ENCODE data around the gene LY86. TPM values are rescaled to one million over a fixed set of nuclear protein-coding genes. Genes with fewer than 3 reads are reported as not detected.

Gene LY86
- total RNA-seq, 4 donors from 2014 or later = 1.7 TPM; not detected in 3

DNA sequence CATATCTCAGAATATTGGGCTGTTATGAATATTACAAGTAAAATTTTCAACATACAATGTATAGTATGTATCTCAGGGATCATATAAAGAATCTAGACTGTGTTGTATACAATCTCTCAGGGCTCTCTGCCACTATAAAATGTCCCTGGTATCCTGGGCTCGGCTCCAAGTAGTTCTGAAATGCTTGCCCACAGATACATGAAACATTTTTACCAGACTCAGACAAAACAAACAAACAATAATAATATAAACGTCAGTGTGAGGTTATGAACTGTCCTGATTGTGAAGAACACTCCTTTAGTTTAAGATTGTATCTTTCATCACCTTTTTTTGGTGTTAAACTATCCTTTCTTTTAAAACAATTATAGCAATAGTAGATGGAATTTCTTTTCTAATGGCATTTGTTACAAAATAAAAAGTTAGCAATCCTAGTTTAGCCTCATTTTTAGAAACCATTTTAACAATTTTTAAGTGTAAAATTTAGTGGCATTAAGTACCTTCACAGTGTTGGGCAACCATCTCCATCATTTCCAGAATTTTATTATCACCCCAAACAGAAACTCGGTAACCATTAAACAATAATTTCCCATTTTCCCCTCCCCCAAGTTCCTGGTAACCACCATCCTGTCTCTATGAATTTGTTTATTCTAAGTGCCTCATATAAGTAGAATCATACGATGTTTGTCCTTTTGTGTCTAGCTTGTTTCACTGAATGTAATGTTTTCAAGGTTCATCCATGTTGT lies 17.4 kb upstream of the LY86 start:
- Histone ChIP-seq H3K4me3 (no peak overlapping the region), H3K27me3 (peaks cover 12% of the 10 kb centered on the region), H3K27ac (no peak overlapping the region), H3K9me3 (no peaks in the 10 kb centered on the region), H3K4me1 (no peaks in the 10 kb centered on the region), H3K36me3 (no peaks in the 10 kb centered on the region)
- TF ChIP-seq, protein P1, sequence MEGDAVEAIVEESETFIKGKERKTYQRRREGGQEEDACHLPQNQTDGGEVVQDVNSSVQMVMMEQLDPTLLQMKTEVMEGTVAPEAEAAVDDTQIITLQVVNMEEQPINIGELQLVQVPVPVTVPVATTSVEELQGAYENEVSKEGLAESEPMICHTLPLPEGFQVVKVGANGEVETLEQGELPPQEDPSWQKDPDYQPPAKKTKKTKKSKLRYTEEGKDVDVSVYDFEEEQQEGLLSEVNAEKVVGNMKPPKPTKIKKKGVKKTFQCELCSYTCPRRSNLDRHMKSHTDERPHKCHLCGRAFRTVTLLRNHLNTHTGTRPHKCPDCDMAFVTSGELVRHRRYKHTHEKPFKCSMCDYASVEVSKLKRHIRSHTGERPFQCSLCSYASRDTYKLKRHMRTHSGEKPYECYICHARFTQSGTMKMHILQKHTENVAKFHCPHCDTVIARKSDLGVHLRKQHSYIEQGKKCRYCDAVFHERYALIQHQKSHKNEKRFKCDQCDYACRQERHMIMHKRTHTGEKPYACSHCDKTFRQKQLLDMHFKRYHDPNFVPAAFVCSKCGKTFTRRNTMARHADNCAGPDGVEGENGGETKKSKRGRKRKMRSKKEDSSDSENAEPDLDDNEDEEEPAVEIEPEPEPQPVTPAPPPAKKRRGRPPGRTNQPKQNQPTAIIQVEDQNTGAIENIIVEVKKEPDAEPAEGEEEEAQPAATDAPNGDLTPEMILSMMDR (IDR thresholded peaks at IDR 0.05) = no peak
- no peak for TF ChIP-seq POLR2A (IDR thresholded peaks at IDR 0.05)
- no peak for TF ChIP-seq EP300 (IDR thresholded peaks at IDR 0.05)
- TF ChIP-seq POLR2AphosphoS5 (IDR thresholded peaks at IDR 0.05) = no peak
- no peak for DNase-seq (ENCODE audit: low spot score in 2 of 2)
- 65% methylated on average over 4 of the region's 4 CpGs for whole genome bisulfite sequencing

DNA sequence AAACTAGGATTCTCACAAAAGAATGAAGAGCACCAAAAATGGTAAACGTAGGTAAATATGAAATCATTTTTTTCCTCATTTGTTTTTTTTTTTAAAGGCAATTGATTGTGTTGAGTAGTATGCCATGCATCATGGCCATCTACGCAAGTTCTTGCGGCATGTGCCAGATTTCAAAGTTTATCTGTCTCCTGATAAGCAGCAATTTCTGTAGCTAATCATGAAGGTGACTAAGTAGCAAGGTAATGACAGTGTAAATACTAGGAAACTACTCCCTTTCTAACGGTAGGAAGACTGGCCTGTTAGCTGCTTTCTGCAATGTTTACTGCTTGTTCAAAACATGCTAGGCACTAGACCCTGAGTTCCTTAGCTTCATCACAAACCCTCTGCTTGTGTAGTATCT lies 13.4 kb upstream of the LY86 start:
- 89% methylated on average over 4 of the region's 4 CpGs for WGBS

DNA sequence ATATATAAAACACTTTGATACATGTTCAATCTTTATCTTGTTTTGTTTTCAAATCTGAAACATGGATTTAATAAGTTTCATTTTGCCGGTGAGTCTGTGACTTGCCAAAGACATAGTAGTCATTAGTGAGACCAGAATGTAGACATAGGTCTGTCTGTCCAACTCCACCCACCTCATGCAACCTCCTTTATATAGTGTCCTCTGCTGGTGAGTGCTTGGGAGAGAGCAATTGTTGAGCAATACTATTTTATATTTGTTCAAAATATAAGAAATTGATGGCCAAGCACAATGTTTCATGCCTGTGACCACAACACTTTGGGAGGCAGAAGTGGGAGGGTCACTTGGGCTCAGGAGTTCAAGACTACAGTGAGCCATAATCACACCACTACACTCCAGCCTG lies 10.8 kb upstream of the LY86 start:
- H3K27ac ChIP-seq = no peak overlapping the region
- H3K4me3 ChIP-seq = no peak overlapping the region
- WGBS = 55% methylated on average over 1 of the region's 1 CpG
- no peaks in the 10 kb centered on the region for H3K9me3 ChIP-seq
- no peak for TF ChIP-seq POLR2AphosphoS5 (IDR thresholded peaks at IDR 0.05)
- no peak for TF ChIP-seq POLR2A (IDR thresholded peaks at IDR 0.05)
- TF ChIP-seq EP300 (IDR thresholded peaks at IDR 0.05) = no peak
- TF ChIP-seq, protein P1 (IDR thresholded peaks at IDR 0.05) = no peak
- no peak for DNase-seq (ENCODE audit: low spot score in 2 of 2)
- H3K27me3 ChIP-seq = peaks cover 5% of the 10 kb centered on the region
- no peaks in the 10 kb centered on the region for H3K4me1 ChIP-seq
- no peaks in the 10 kb centered on the region for H3K36me3 ChIP-seq

More for the DNA sequence above, 13.4 kb upstream of the LY86 start:
- H3K4me3 ChIP-seq = no peak overlapping the region
- TF ChIP-seq, protein P1 (IDR thresholded peaks at IDR 0.05) = no peak
- TF ChIP-seq POLR2A (IDR thresholded peaks at IDR 0.05) = no peak
- no peak for TF ChIP-seq POLR2AphosphoS5 (IDR thresholded peaks at IDR 0.05)
- no peak for TF ChIP-seq EP300 (IDR thresholded peaks at IDR 0.05)
- H3K27me3 ChIP-seq = peaks cover 5% of the 10 kb centered on the region
- H3K4me1 ChIP-seq = no peaks in the 10 kb centered on the region
- H3K9me3 ChIP-seq = no peaks in the 10 kb centered on the region
- no peaks in the 10 kb centered on the region for H3K36me3 ChIP-seq
- no peak for DNase-seq (ENCODE audit: low spot score in 2 of 2)
- no peak overlapping the region for H3K27ac ChIP-seq

DNA sequence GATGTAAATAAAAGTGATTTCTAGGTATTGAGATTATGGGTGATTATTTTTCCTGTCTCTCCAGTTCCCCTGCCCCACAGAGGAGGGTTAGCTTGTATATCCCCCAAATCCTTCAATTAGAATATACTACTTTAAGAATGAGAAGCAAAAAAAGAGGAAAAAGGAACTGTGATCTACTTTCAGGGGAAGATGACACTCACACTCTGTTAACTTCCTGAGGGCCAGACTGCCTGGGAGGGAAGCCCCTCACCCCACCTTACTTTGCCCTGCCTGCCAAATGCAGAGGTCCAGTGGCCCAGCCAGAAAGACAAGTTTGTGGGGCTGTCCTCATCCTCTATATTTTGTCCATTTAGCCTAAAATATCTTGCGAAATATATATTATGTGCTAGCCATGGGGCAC lies 9.2 kb upstream of the LY86 start:
- TF ChIP-seq EP300 (IDR thresholded peaks at IDR 0.05) (no peak), POLR2A (IDR thresholded peaks at IDR 0.05) (no peak), POLR2AphosphoS5 (IDR thresholded peaks at IDR 0.05) (no peak)
- TF ChIP-seq, protein P1 (IDR thresholded peaks at IDR 0.05) = no peak
- WGBS = 95% methylated on average over 1 of the region's 1 CpG
- no peaks in the 10 kb centered on the region for H3K4me1 ChIP-seq
- no peaks in the 10 kb centered on the region for H3K27me3 ChIP-seq
- no peak overlapping the region for H3K27ac ChIP-seq
- H3K36me3 ChIP-seq = no peaks in the 10 kb centered on the region
- no peak overlapping the region for H3K4me3 ChIP-seq
- no peaks in the 10 kb centered on the region for H3K9me3 ChIP-seq
- DNase-seq (ENCODE audit: low spot score in 2 of 2) = no peak

DNA sequence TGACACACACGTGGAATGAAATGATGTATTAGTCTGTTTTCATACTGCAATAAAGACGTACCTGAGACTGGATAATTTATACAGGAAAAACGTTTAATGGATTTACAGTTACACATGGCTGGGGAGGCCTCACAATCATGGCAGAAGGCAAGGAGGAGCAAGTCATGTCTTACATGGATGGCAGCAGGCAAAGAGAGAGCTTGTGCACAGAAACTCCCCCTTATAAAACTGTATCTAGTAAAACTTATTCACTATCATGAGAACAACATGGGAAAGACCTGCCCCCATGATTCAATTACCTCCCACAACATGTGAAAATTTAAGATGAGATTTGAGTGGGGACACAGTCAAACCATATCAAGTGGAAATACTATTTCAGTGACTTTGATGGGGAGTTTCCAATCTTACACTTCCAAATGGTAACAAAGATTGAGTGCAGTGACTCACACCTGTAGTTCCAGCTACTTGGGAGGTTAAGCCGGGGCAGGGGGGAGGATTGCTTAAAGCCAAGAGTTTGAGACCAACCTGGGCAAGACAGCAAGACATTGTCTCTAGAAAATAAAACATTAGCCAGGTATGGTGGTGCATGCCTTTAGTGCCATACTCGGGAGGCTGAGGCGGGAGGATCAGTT lies 8.2 kb upstream of the LY86 start:
- TF ChIP-seq POLR2AphosphoS5 (IDR thresholded peaks at IDR 0.05) = no peak
- TF ChIP-seq, protein P1 (IDR thresholded peaks at IDR 0.05) = no peak
- TF ChIP-seq EP300 (IDR thresholded peaks at IDR 0.05) = no peak
- TF ChIP-seq POLR2A (IDR thresholded peaks at IDR 0.05) = no peak
- Histone ChIP-seq H3K9me3 (no peaks in the 10 kb centered on the region), H3K4me1 (no peaks in the 10 kb centered on the region), H3K36me3 (no peaks in the 10 kb centered on the region), H3K27me3 (no peaks in the 10 kb centered on the region), H3K4me3 (no peak overlapping the region), H3K27ac (no peak overlapping the region)
- DNase-seq (ENCODE audit: low spot score in 2 of 2) = no peak
- WGBS = 88% methylated on average over 6 of the region's 6 CpGs
